ENCODE measurements around the gene SLC13A4.

DNA sequence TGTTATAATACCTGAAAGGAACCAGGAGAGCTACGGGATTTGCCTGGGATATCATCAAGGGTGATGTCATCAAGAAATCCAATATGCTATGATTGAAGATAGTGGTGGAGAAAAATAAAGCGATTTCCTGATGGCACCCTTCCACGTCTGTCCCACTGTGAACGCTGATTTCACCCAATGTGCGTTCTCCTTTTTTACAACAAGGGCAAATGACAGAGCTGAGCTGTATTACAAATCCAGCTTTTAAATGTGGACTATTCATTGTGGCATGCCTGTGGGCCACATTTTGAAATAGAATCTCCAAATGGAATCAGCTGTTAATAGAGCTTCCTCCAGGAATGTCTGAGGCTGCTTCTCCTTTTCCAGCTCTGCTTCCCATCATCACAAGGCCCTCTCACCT, 23.3 kb downstream of the SLC13A4 start:
- TF ChIP-seq POLR2A (IDR thresholded peaks at IDR 0.05; ENCODE audit: low read depth, low read length) (no peak), TAF1 (IDR thresholded peaks at IDR 0.05; ENCODE audit: low read depth, low read length) (no peak), POLR2AphosphoS5 (IDR thresholded peaks at IDR 0.05; ENCODE audit: low read depth, low read length) (no peak)

Measured in GM12891 (cell line).